Parathyroid adenoma (tissue), 2 donors: ENCODE data around the gene SEBOX.

Source experiments
- H2AFZ ChIP-seq: fragments of 300-600 bp; sonication (generic); one replicate; pipeline ENCODE4 v1.7.0; 2017; ENCODE audit warnings: antibody characterized with exemption, mild to moderate bottlenecking
- H3K27ac ChIP-seq: fragments of 300-600 bp; sonication (generic); one replicate; pipeline ENCODE4 v1.7.0; 2017
- H3K27me3 ChIP-seq: fragments of 300-600 bp; sonication (generic); one replicate; pipeline ENCODE4 v1.7.0; 2017; ENCODE audit warnings: low read length; ENCODE audit not compliant: control insufficient read depth, insufficient read depth
- H3K36me3 ChIP-seq: fragments of 300-600 bp; sonication (generic); one replicate; pipeline ENCODE4 v1.7.0; 2017; ENCODE audit warnings: low read length; ENCODE audit not compliant: control insufficient read depth, insufficient read depth
- H3K4me1 ChIP-seq: fragments of 300-600 bp; sonication (generic); one replicate; pipeline ENCODE4 v1.7.0; 2017; ENCODE audit warnings: control low read depth
- H3K4me2 ChIP-seq: fragments of 300-600 bp; sonication (generic); one replicate; pipeline ENCODE4 v1.7.0; 2017; ENCODE audit warnings: low read length
- H3K4me3 ChIP-seq: fragments of 300-600 bp; sonication (generic); one replicate; pipeline ENCODE4 v1.7.0; 2017; ENCODE audit warnings: low read depth, low read length
- H3K79me2 ChIP-seq: fragments of 300-600 bp; sonication (generic); one replicate; pipeline ENCODE4 v1.7.0; 2017; ENCODE audit warnings: control low read depth
- H3K9ac ChIP-seq: fragments of 300-600 bp; sonication (generic); one replicate; pipeline ENCODE4 v1.7.0; 2017; ENCODE audit warnings: mild to moderate bottlenecking
- H3K9me3 ChIP-seq: fragments of 300-600 bp; sonication (generic); one replicate; pipeline ENCODE4 v1.7.0; 2017; ENCODE audit warnings: low read length; ENCODE audit not compliant: control insufficient read depth
- CTCF ChIP-seq: fragments of 300-600 bp; sonication (generic); IDR thresholded peaks from one replicate; pipeline ENCODE4 v1.7.0; 2017; ENCODE audit warnings: antibody characterized with exemption, mild to moderate bottlenecking
- donor health status: primary hyperparathyroidism.

The SEBOX gene

GRCh38 chr17:28407130-28407973, 42.4 kb upstream of the SEBOX start:
- Histone ChIP-seq H3K27me3 (no peaks in the 10 kb centered on the region), H3K27ac (no peak overlapping the region), H3K4me3 (no peak overlapping the region), H3K4me2 (no peak overlapping the region), H3K79me2 (no peaks in the 10 kb centered on the region), H2AFZ (no peak overlapping the region), H3K9ac (no peak overlapping the region), H3K9me3 (no peaks in the 10 kb centered on the region), H3K36me3 (no peaks in the 10 kb centered on the region), H3K4me1 (peaks cover 13% of the 10 kb centered on the region)
- no peak for TF ChIP-seq CTCF

- TF ChIP-seq CTCF: no peak
- Histone ChIP-seq H3K9ac (no peak overlapping the region), H2AFZ (peak overlapping the region; percentile 89), H3K4me2 (peak overlapping the region; percentile 85), H3K79me2 (no peaks in the 10 kb centered on the region), H3K27ac (peak overlapping the region; percentile 8), H3K4me3 (peak overlapping the region; percentile 73), H3K27me3 (no peaks in the 10 kb centered on the region), H3K9me3 (no peaks in the 10 kb centered on the region), H3K4me1 (peaks cover 13% of the 10 kb centered on the region), H3K36me3 (no peaks in the 10 kb centered on the region)
Measured at GRCh38 chr17:28406473-28406814, 41.4 kb upstream of the SEBOX start.

- peak within 1 kb of the TSS; percentile 8 for H3K27ac ChIP-seq
- peak within 1 kb of the TSS; percentile 73 for H3K4me3 ChIP-seq
- H3K36me3 ChIP-seq: no peaks in the 10 kb centered on the region
- H3K4me1 ChIP-seq: peaks cover 13% of the 10 kb centered on the region
- peak within 1 kb of the TSS; percentile 85 for H3K4me2 ChIP-seq
- H3K9me3 ChIP-seq: no peaks in the 10 kb centered on the region
- H2AFZ ChIP-seq: peak within 1 kb of the TSS; percentile 89
- peak within 1 kb of the TSS; percentile 57 for H3K9ac ChIP-seq
- H3K79me2 ChIP-seq: no peaks in the 10 kb centered on the region
- no peaks in the 10 kb centered on the region for H3K27me3 ChIP-seq
- TF ChIP-seq CTCF: peak; percentile 6
Measured at GRCh38 chr17:28405632-28406472, 40.9 kb upstream of the SEBOX start, which contains the start of gene SLC46A1. SLC46A1 (minus strand) TSS chr17:28406212; CDS start chr17:28406114, 98 bp downstream.

- Histone ChIP-seq H3K4me1 (peaks cover 13% of the 10 kb centered on the region), H3K27ac (no peak overlapping the region), H3K9ac (no peak overlapping the region), H2AFZ (no peak overlapping the region), H3K27me3 (no peaks in the 10 kb centered on the region), H3K36me3 (no peaks in the 10 kb centered on the region), H3K79me2 (no peaks in the 10 kb centered on the region), H3K4me2 (peak overlapping the region; percentile 85), H3K4me3 (peak overlapping the region; percentile 73), H3K9me3 (no peaks in the 10 kb centered on the region)
- no peak for TF ChIP-seq CTCF
Measured at GRCh38 chr17:28404812-28405570, 40.0 kb upstream of the SEBOX start.
